Posterior vena cava (tissue), 2 donors: ENCODE data around the gene NAT14. TPM values are rescaled to one million over a fixed set of nuclear protein-coding genes. Genes with fewer than 3 reads are reported as not detected.
"Not testable (repeated sequence)": the region's sequence is repeated elsewhere in the genome, so short reads cannot be mapped to it uniquely, and the experiment has no call there.

ENCODE experiments used
- DNase-seq: peaks from one replicate; pipeline ENCODE4 v3.0.0-alpha.2; 2020; ENCODE audit warnings: low spot score
- intact Hi-C, 2 donors: fragments of 100-400 bp; cut with DNase I; formaldehyde crosslinking; loops; one replicate each; pipeline versions ENCODE4 v1.14.1 to v1.14.2; 2022 to 2023
- long read RNA-seq, 2 donors: library from polyadenylated mRNA; unstranded; transcript quantifications; one replicate each; pipeline ENCODE4 v2.0.0, GENCODE V29; 2020 to 2021
- total RNA-seq, 2 donors: library from RNA; stranded (reverse); fragmentation: NEBNext Ultra II Directional; extraction: Animal tissue kit (Norgen Biotek cat#: 25700); gene quantifications; one replicate each; pipeline ENCODE4 v1.2.1, GENCODE V29; 2021
- donor health status: DM: yes; HTN: yes; CAD: no.
- donor health status: DM: yes; HTN: yes; CAD: no.

NAT14 gene, protein sequence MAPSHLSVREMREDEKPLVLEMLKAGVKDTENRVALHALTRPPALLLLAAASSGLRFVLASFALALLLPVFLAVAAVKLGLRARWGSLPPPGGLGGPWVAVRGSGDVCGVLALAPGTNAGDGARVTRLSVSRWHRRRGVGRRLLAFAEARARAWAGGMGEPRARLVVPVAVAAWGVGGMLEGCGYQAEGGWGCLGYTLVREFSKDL
- total RNA-seq, result 10 to 100 TPM; 15.8 to 16.3 TPM
- long read RNA-seq, donor 1, partial matches to known transcripts, result 0 of 3 reads
- long read RNA-seq, donor 1, other reads (novel, unspliced or antisense), result 1 of 3 reads
- long read RNA-seq, donor 2, result 0 reads

DNA sequence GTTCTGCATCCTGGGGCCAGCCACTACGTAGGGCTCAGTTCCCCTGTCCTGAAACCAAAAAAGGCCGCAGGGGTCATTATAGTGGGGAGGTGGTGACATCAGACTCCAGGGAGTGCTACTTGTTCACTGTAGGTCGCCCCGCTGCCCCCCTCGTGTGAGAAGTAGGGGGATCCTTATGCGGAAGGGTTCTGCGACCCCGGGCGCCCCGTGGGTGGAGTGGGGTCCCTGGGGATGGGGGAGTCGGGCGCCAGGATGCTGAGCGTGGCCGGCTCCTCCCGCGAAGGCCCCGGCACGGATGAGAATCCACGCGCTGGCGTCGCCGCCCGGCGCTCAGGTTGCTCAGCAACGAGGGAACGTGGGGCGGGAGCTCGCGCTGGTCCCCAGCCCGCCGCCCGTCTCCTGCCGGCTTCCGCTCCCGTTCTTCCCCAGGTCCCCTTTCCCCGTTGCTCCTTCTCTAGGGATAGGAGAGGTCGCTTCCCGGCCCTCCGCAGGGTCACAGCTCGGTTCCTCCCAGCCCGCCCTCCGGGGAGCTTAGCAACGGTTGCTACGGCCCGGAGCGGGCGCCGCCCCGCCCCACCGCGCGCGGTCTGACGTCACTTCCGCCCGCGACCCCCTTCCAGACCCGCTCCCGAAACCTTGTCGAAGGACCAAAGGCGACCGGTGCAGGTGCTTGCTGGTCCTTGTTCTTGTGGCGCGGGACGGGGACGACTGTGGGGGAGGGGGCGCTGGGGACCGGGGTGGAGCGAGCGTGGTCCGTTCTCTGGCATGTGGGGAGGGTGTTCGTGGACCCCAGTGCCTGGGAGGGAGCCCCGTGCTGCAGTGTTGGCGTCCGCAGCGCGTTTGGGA is at the start of gene NAT14:
NAT14 (plus strand) TSS at position 596 of the 846 bp plus-strand sequence. CDS start 521 bp downstream, outside the sequence.
- intact Hi-C loops, result loop anchor here in 1 of 2 donors (5.0 kb wide), 1 partner anchor 563 kb away; no protein-coding TSS in a partner anchor
- no peak for DNase-seq

DNA sequence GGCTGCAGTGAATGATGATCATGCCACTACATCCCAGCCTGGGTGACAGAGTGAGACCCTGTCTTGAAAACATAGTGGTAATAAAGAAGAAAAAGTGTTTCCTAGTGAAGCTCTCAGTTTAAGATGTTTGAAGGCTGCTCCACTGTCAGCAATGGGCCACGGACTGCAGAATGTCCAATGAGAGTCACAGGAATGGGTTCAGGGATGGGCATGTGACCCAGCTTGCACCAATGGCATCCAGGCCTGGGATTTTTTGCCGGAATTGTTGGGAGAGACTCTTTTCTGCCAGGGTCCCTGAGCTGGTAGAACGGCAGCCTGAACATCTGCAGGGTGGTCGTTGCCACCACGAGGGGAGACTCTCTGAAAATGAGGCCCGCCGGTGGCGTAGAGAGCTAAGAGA is 48.1 kb upstream of the NAT14 start:
- no peak for DNase-seq
- intact Hi-C loops, result loop anchor here in 1 of 2 donors (10.0 kb wide), 1 partner anchor 302 kb away; no protein-coding TSS in a partner anchor

DNA sequence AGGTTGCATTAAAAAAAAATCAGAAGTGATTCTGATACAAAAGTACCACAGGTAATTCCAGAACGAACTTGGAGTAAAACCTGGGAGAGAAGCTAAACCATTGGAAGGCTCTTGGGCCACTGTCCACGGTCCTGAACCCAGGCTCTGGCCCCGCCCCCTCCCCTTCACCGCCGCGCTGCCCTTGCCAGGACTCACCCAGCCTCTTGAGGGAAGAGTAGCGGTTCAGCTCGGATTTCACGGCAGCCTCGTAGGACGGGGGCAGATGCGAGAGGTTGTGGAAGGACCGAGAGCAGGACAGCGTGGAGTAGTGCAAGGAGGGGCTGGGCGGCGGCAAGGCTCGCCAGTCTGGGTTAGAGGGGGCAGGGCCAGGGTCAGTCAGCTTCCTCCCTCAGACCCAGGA is 47.6 kb upstream of the NAT14 start:
- intact Hi-C loops, result loop anchor here in 1 of 2 donors (10.0 kb wide), 1 partner anchor 303 kb away; no protein-coding TSS in a partner anchor
- DNase-seq, result no peak

DNA sequence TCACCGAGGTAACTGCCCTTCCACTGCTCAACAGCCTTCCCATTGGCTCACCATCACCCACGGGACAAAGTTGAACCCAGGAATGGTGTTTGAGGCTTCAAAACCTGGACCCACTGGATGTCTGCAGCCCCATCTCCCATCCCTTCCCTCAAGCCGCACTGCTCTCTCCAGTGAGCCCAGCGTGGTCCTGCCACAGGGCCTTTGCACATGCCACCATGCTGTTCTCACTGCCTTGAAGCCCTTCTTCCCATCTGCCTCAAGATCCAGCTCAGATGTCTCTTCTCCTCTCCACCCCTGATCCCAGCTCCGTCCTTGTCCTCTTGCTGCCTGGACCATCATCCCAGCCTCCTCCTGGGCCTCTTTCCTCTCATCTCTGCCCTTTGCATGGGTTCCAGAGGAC is 45.9 kb upstream of the NAT14 start:
- DNase-seq, result no peak

DNA sequence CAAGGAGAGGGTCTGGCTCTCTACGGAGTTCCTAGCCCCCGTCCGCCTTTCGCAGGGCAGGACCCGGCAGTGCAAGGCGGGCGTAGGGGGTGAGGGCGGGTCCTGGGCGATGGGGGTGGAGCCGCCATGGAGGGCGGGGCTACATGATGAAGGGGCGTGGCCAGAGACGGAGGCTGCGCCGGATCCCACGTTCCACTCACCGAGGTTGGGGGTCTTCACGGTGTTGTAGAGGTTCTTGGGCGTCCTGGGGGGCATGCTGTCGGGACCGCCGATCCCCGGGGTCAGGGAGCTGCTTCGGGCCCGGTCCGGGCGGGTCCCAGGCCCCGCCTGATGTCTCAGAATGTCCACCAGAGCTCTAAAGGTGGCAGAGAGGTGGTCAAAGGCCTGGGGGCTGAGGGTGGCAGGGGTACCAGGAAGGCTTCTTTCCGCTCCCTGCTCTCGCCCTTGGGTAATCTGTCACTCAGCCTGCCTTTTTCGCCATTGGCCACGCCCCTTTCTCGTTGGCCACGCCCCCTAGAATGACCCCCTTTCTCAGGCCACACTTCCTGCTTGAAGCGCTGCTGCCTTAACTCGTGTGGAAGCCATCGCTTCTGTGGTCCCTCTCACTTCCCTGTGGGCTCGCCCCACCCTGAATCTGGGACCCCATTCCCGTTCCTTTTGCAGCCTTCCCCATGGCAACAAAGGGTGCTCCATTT is 44.4 kb upstream of the NAT14 start:
- intact Hi-C loops, result no loop called here
- DNase-seq, result no peak

More for the DNA sequence above, 45.9 kb upstream of the NAT14 start:
- intact Hi-C loops, result loop anchor here in 1 of 2 donors (10.0 kb wide), 1 partner anchor 304 kb away; no protein-coding TSS in a partner anchor

DNA sequence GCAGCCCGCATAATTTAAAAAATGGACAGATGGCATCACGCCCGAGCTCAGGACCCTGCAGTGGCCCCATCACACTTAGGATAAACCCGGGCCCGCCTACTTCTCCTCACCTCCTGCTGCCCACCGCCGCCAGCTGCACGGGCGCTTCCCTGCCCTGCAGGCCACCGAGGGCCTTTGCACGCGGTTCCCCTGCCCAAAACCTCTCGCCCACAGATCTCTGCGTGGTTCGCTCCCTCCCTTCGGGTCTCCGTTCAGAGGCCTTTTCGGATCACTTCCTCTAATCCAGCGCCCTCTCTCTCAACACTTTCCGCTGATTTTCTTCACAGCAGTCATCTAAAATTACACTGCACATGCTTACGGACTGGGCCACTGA is 43.7 kb upstream of the NAT14 start:
- intact Hi-C loops, result no loop called here
- no peak for DNase-seq

DNA sequence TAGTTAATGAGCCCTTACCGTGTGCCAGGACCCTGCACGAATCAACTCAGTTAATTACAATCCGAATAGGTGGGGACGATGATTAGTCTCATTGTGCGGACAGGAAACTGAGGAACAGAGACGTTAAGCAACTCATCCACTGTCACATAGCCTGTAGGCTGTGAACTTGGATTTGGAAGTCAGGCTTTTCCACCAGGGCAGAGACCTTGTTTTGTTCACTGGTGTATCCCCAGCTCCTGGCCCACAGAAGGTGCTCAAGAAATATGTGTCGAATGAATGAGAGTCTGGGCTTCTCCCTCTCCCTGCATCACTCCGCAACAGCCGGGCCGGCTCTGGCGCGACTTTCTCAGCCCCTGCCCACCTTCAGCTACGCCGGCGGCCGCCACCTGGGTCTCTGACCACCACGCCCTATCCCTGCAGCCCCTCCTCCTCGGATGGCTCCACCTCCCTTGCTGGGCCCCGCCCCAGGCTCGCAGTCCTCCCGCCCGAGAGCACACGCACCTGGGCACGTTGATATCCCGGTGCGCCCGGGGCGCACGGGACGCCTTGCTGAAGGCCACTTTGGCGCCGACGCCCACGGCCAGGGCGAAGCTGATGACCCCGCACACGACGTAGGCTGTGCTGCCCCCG is 43.2 kb upstream of the NAT14 start:
- no peak for DNase-seq
- intact Hi-C loops, result no loop called here

DNA sequence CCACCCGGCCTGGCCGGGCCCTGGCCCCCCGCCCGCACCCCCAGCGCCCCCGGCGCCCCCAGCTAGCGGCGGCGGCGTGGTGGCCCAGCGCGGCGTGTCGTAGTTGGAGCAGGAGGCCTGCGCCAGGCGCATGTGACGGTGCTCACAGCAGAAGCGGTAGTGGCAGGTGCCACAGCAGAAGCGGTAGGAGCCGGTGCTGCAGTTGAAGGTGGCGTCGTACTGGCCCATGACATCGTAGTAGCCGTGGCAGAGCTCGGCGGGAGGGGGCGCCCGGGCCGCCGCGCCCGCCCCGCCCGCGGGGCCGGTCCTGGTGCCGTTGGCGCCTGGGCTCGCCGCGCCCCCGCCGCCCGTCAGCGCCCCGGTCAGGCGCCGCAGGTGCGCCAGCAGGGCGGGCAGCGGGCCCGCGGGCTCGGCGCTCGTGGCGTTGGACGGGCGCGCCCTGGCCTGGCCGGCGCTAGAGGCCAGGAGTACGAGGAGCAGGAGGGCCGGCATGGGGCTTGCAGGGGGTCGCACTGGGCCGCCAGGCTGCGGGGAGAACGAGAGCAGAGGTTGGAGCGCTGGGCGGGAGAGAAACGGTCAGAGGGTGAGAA is 42.5 kb upstream of the NAT14 start:
- intact Hi-C loops, result no loop called here
- DNase-seq, result no peak

DNA sequence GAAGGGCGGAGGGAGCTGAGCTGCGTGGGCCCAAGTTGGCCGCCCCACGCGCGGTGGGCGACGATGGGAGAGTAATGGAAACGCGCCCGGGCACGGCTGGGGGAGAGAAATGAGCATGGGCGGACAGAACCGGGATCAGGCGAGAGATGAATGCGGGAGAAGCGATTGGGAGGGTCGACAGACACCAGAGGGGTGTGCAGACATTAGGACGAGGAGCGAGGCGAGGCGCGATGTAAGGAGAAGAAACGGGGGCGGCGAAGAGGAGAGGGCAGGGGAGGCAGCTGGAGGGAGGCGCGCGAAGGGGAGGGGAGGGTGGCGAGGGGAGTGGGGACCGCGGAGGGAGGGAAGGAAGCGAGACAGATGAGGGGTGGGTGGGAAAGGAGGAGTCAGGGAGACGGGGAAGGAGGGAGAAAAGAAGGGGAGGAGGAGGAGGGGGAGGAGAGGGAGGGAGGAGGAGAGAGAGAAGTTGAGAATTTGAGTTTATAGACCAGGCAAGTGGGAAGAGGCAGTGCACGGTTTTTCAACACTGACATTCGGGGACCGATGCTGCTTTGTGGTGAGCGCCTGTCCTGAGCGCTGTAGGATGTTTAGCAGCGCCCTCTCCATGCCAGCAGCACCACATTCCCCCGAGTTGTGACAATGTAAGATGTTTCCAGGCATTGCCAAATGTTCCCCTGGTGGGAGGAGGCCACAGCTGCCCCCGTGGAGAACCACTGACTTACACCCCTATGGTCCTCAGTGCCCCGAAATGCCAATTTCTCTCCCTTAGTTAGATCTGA is 41.8 kb upstream of the NAT14 start, which contains the start of gene SHISA7:
SHISA7 (minus strand) TSS at position 256 of the 779 bp plus-strand sequence. CDS start 437 bp downstream, outside the sequence.
- intact Hi-C loops, result no loop called here
- DNase-seq, result no peak

DNA sequence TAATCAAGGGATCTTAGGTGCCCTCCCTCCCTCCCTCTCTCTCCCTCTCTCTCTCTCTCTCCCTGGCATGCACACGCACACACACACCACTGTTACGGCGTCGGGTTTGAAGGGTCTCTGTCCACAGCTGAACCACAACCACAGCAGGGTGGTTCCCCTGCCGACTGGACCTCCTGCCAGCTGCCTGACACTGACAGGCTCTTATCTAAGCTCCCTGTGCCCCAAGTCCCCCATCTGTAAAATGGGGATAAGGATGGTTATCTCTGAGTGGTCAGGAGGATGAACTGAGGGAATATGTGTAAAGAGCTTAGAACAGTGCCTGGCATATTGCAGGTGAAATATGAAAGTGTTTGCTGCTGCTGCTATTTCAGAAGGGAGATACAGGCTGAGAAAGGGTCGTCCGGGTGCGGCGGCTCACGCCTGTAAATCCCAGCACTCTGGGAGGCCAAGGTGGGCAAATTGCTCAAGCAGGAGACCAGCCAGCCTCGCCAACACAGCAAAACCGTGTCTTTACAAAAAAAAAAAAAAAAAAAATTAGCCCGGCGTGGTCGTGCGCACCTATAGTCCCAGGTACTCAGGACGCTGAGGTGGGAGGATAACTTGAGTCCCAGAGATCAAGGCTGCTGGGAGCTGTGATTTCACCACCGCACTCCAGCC is 41.0 kb upstream of the NAT14 start:
- no peak for DNase-seq

DNA sequence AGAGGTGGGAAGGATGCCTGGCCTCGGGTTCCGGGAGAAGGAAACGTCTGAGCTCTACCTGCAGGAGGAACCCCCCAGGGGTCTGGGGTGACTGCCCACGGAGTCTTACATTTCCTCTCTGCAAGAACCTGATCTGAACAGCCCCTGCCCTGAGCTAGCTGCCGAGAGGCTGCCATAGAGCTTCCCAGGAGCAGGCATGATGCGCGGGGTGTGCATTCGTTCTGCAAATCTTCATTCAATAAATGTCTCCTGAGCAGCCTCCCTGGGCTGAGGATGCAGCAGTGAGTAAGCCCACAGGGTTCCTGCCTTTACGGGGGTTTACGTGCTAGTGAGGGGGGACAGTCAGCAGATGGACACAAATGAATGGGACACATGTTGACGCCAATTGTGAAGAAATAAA is 40.3 kb upstream of the NAT14 start:
- intact Hi-C loops, result no loop called here
- no peak for DNase-seq

More for the DNA sequence above, 41.0 kb upstream of the NAT14 start:
- intact Hi-C loops, result no loop called here

DNA sequence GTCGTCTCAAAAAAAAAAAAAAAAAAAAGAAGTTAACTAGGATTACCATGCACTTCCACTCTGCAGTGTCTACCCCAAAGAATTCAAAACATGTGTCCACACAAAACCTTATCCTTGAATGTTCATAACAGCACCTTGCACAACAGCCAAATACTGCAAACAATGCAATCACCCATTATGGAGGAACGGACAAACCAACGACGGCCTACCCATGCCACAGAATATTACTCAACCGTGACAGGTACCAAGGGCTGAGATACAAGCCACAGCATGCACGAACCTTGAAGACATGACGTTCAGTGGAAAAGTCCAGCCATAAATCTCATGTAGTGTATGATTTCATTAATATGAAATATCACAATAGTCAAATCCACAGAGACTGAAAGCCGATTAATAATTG is 38.9 kb upstream of the NAT14 start:
- intact Hi-C loops, result no loop called here

DNA sequence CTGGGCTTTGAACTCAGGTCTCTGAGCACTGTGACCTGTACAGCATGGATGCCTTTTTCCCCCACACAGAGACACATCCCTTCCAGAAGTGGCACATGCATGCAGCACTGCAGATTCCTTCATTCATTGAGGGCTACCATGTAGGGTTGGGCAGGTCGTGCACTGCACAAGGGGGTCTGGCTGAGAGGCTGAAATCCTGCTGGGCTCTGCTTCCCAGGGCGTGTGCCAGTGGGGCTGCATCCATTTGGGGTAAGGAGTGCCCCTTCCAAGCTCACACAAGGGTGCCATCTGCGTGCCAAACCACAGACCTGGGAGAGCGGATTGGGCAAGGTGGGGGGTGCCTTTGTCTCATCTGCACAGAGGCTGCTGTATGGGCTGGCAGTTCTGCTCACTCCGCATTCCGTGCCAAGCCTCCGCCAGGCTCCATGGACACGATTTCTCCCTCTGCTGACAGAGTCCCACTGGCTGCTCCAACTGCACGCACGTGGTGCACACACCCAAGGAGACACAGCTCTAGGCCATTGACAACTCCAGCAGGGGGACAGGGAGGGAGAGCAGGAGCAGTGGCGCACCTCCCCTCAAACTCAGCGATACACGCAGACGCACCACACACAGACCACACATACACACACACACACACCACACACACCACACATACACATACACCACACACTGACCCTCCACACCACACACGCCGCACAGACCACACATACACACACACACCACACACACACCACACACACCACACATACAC is 37.4 kb upstream of the NAT14 start:
- DNase-seq, result no peak
- intact Hi-C loops, result no loop called here

More for the DNA sequence above, 38.9 kb upstream of the NAT14 start:
- DNase-seq, result no peak

DNA sequence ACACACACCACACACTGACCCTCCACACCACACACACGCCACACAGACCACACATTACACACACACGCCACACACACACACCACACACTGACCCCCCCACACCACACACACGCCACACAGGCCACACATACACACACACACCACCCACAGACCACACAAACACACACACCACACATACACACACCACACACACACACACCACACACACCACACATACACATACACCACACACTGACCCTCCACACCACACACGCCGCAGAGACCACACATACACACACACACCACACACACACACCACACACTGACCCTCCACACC is 36.9 kb upstream of the NAT14 start:
- intact Hi-C loops, DNase-seq: not testable (repeated sequence)

DNA sequence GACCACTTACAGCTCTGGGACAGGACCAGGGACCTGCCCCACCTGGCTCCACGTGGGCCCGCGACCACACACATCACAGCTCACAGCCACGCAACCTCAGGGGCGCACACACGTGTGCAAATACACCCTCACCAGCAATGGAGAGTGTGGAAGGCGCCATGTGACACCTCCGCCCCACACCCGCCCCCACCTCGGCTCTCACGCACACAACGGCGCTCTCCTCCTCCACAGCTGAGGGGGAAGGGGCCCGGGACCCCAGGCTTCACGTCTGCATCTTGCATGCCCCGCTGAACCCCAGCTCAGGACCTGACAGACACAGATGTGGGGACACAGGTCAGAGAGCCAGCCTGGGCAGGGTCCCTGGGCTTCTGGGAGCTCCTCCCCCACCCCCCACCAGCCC is 35.5 kb upstream of the NAT14 start:
- intact Hi-C loops, result no loop called here
- no peak for DNase-seq

DNA sequence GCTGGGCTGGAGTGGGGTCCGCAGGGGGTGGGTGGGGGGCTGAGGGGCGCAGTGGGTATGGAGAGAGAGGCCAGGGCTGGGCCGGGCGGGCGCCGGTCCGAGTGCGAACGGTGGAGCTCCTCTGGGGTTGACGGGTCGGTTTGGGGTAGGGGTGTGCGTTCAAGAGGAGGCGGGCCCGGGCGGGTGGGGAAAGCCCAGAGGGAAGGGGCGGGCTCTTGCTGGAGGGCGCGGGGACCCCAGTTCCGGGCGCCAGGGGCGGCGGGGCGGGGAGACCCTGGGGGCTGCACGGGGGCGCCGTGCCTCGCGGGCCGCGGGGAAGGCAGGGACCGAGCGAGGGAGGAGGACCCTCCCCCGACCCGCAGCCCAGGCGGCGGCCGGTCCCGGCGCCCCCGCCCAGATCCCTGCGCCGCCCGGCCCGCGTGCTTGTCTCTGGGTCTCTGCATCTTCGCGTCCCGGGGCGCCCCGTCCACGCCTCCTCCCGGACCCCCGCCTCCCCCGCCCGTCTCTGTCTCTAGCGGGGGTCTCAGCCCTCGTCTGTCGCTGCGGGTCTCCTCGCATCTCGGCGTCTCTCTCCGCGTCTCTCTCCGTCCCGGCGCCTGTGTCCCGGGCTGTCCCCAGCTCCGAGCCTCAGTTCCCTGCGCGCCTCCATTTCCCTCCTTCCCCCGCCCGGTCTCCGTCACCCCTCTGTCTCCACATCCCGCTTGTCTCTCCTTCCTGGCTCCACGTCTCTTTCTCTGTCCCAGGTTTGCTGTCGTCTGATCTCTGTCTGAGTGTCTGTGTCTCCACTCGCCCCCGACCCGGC is 33.6 kb upstream of the NAT14 start:
- no peak for DNase-seq
- intact Hi-C loops, result no loop called here
